SK-N-SH (cell line): ENCODE results near the gene NACC1.
"Not testable (repeated sequence)": the region's sequence is repeated elsewhere in the genome, so short reads cannot be mapped to it uniquely, and the experiment has no call there.

ENCODE experiments used
- EP300 ChIP-seq, 2 experiments: IDR thresholded peaks; 2 replicates each; pipeline versions ENCODE4 v1.4.0 to v1.6.1; 2012; ENCODE audit warnings: borderline replicate concordance in 1 of 2, low read depth in 1 of 2, low read length in 1 of 2
- GABPA ChIP-seq: IDR thresholded peaks from 2 replicates; pipeline ENCODE4 v1.4.0; 2012; ENCODE audit warnings: low read depth, mild to moderate bottlenecking
- JUND ChIP-seq: IDR thresholded peaks from 2 replicates; pipeline ENCODE4 v1.4.0; 2012
- MEF2A ChIP-seq: IDR thresholded peaks from 2 replicates; pipeline ENCODE4 v1.4.0; 2012; ENCODE audit warnings: low read depth, borderline replicate concordance
- POLR2AphosphoS5 ChIP-seq: IDR thresholded peaks from 2 replicates; pipeline ENCODE4 v1.6.1; 2012; ENCODE audit warnings: low read depth, low read length
- RFX5 ChIP-seq: IDR thresholded peaks from 2 replicates; pipeline ENCODE4 v1.6.1; 2012; ENCODE audit warnings: mild to moderate bottlenecking, improper control_type of control experiment, low read length
- TAF1 ChIP-seq: IDR thresholded peaks from 2 replicates; pipeline ENCODE4 v1.6.1; 2012; ENCODE audit warnings: low read depth, mild to moderate bottlenecking, low read length, moderate library complexity, borderline replicate concordance
- TF ChIP-seq, protein P1 (sequence below): fragments of 200-600 bp; sonication (generic); IDR thresholded peaks from 2 replicates; pipeline ENCODE4 v1.6.1; 2017; ENCODE audit warnings: antibody characterized with exemption, mild to moderate bottlenecking, moderate library complexity
- TF ChIP-seq, protein P2 (sequence below): IDR thresholded peaks from 2 replicates; pipeline ENCODE4; 2012
- TF ChIP-seq, protein P3 (sequence below): IDR thresholded peaks from 2 replicates; pipeline ENCODE4 v1.4.0; 2012; ENCODE audit warnings: low read depth, borderline replicate concordance
- TF ChIP-seq, protein P4 (sequence below): IDR thresholded peaks from 2 replicates; pipeline ENCODE4 v1.6.1; 2012; ENCODE audit warnings: mild to moderate bottlenecking, low read depth, low read length, moderate library complexity

DNA sequence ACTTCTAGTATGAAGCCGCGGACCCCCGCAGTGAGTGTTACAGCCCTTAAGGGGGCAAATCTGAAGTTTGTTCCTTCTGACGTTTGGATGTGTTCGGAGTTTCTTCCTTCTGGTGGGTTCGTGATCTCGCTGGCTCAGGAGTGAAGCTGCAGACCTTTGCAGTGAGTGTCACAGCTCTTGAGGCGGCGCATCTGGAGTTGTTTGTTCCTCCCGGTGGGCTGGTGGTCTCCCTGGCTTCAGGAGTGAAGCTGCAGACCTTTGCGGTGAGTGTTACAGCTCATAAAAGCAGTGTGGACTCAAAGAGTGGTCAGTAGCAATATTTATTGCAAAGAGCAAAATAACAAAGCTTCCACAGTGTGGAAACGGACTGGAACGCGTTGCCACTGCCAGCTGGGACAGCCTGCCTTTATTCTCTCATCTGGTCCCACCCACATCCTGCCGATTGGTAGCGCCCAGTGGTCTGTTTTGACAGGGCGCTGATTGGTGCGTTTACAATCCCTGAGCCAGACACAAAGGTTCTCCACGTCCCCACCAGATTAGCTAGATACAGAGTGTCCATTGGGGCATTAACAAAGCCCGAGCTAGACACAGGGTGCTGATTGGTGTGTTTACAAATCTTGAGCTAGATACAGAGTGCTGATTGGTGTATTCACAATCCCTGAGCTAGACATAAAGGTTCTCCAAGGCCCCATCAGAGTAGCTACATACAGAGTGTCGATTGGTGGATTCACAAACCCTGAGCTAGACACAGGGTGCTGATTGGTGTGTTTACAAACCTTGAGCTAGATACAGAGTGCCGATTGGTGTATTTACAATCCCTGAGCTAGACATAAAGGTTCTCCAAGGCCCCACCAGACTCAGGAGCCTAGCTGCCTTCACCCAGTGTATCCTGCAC, 67.9 kb downstream of the NACC1 start:
- TF ChIP-seq, protein P1, sequence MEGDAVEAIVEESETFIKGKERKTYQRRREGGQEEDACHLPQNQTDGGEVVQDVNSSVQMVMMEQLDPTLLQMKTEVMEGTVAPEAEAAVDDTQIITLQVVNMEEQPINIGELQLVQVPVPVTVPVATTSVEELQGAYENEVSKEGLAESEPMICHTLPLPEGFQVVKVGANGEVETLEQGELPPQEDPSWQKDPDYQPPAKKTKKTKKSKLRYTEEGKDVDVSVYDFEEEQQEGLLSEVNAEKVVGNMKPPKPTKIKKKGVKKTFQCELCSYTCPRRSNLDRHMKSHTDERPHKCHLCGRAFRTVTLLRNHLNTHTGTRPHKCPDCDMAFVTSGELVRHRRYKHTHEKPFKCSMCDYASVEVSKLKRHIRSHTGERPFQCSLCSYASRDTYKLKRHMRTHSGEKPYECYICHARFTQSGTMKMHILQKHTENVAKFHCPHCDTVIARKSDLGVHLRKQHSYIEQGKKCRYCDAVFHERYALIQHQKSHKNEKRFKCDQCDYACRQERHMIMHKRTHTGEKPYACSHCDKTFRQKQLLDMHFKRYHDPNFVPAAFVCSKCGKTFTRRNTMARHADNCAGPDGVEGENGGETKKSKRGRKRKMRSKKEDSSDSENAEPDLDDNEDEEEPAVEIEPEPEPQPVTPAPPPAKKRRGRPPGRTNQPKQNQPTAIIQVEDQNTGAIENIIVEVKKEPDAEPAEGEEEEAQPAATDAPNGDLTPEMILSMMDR = not testable (repeated sequence)
- TF ChIP-seq MEF2A; RFX5; EP300 (IDR thresholded peaks at IDR 0.05; ENCODE audit: borderline replicate concordance in 1 of 2, low read depth in 1 of 2, low read length in 1 of 2); GABPA; JUND; POLR2AphosphoS5; TAF1: not testable (repeated sequence)
- TF ChIP-seq, protein P2, sequence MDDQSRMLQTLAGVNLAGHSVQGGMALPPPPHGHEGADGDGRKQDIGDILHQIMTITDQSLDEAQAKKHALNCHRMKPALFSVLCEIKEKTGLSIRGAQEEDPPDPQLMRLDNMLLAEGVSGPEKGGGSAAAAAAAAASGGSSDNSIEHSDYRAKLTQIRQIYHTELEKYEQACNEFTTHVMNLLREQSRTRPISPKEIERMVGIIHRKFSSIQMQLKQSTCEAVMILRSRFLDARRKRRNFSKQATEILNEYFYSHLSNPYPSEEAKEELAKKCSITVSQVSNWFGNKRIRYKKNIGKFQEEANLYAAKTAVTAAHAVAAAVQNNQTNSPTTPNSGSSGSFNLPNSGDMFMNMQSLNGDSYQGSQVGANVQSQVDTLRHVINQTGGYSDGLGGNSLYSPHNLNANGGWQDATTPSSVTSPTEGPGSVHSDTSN = not testable (repeated sequence)
- TF ChIP-seq, protein P3, sequence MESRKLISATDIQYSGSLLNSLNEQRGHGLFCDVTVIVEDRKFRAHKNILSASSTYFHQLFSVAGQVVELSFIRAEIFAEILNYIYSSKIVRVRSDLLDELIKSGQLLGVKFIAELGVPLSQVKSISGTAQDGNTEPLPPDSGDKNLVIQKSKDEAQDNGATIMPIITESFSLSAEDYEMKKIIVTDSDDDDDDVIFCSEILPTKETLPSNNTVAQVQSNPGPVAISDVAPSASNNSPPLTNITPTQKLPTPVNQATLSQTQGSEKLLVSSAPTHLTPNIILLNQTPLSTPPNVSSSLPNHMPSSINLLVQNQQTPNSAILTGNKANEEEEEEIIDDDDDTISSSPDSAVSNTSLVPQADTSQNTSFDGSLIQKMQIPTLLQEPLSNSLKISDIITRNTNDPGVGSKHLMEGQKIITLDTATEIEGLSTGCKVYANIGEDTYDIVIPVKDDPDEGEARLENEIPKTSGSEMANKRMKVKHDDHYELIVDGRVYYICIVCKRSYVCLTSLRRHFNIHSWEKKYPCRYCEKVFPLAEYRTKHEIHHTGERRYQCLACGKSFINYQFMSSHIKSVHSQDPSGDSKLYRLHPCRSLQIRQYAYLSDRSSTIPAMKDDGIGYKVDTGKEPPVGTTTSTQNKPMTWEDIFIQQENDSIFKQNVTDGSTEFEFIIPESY = not testable (repeated sequence)
- TF ChIP-seq, protein P4, sequence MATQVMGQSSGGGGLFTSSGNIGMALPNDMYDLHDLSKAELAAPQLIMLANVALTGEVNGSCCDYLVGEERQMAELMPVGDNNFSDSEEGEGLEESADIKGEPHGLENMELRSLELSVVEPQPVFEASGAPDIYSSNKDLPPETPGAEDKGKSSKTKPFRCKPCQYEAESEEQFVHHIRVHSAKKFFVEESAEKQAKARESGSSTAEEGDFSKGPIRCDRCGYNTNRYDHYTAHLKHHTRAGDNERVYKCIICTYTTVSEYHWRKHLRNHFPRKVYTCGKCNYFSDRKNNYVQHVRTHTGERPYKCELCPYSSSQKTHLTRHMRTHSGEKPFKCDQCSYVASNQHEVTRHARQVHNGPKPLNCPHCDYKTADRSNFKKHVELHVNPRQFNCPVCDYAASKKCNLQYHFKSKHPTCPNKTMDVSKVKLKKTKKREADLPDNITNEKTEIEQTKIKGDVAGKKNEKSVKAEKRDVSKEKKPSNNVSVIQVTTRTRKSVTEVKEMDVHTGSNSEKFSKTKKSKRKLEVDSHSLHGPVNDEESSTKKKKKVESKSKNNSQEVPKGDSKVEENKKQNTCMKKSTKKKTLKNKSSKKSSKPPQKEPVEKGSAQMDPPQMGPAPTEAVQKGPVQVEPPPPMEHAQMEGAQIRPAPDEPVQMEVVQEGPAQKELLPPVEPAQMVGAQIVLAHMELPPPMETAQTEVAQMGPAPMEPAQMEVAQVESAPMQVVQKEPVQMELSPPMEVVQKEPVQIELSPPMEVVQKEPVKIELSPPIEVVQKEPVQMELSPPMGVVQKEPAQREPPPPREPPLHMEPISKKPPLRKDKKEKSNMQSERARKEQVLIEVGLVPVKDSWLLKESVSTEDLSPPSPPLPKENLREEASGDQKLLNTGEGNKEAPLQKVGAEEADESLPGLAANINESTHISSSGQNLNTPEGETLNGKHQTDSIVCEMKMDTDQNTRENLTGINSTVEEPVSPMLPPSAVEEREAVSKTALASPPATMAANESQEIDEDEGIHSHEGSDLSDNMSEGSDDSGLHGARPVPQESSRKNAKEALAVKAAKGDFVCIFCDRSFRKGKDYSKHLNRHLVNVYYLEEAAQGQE = not testable (repeated sequence)
